Tibial nerve (tissue), 4 donors: ENCODE data around the gene MXD4. TPM values are rescaled to one million over a fixed set of nuclear protein-coding genes. Genes with fewer than 3 reads are reported as not detected.
A peak's percentile ranks its signal among the peaks of the same experiment; 100 is the strongest.

ENCODE experiments used
- DNase-seq, 2 donors: peaks; one replicate each; pipeline ENCODE4 v3.0.0-alpha.2; 2019; ENCODE audit warnings: low spot score in 2 of 2
- H3K27ac ChIP-seq, 4 donors: fragments of 200-600 bp; sonication (generic) in 3 of 4; one replicate each; pipeline ENCODE4 v1.5.1; 2017 to 2019; ENCODE audit warnings: mild to moderate bottlenecking in 1 of 4
- H3K27me3 ChIP-seq, 2 donors: fragments of 200-600 bp; sonication (generic) in 1 of 2; one replicate each; pipeline versions ENCODE4 v1.5.1 to v1.6.0; 2017 to 2019
- H3K36me3 ChIP-seq, 3 donors: fragments of 200-600 bp; sonication (generic); one replicate each; pipeline ENCODE4 v1.5.1; 2018 to 2019
- H3K4me1 ChIP-seq, 4 donors: fragments of 200-600 bp; sonication (generic) in 3 of 4; one replicate each; pipeline ENCODE4 v1.5.1; 2017 to 2019
- H3K4me3 ChIP-seq, 4 donors: fragments of 200-600 bp; sonication (generic) in 3 of 4; one replicate each; pipeline ENCODE4 v1.5.1; 2017 to 2019; ENCODE audit warnings: mild to moderate bottlenecking in 1 of 4, moderate library complexity in 1 of 4
- H3K9me3 ChIP-seq, 4 donors: fragments of 200-600 bp; sonication (generic) in 3 of 4; one replicate each; pipeline ENCODE4 v1.5.1; 2017 to 2019
- EP300 ChIP-seq, 2 donors: sonication (generic); formaldehyde crosslinking; IDR thresholded peaks; one replicate each; pipeline ENCODE4 v1.6.1; 2017; ENCODE audit warnings: antibody characterized with exemption in 2 of 2, mild to moderate bottlenecking in 1 of 2
- POLR2A ChIP-seq, 2 donors: fragments of 450-650 bp; IDR thresholded peaks; one replicate each; pipeline ENCODE4 v1.6.1; 2017; ENCODE audit warnings: antibody characterized with exemption in 2 of 2, mild to moderate bottlenecking in 2 of 2, moderate library complexity in 2 of 2
- WGBS, 2 donors: methylation state at CpG; one replicate each; pipeline ENCODE4 v1.1.5; 2018; 5-methylcytosine and 5-hydroxymethylcytosine counted together
- total RNA-seq, 4 donors: library from RNA; depleted of rRNA; stranded (reverse); fragments of >200 nt; gene quantifications; one replicate each; pipeline ENCODE4 v1.1.0, GENCODE V29; 2016
- TF ChIP-seq, protein P1 (sequence below), 5 experiments: fragments of 200-600 bp in 3 of 5; fragments of 450-650 bp in 2 of 5; sonication (generic) in 3 of 5; IDR thresholded peaks; one replicate each; pipeline ENCODE4 v1.5.1; 2016 to 2019; ENCODE audit warnings: antibody characterized with exemption in 5 of 5, mild to moderate bottlenecking in 3 of 5, moderate library complexity in 2 of 5

MXD4 gene
- total RNA-seq, 4 donors from 2014 or later: 62.4 to 77.1 (median 62.9) TPM

DNA sequence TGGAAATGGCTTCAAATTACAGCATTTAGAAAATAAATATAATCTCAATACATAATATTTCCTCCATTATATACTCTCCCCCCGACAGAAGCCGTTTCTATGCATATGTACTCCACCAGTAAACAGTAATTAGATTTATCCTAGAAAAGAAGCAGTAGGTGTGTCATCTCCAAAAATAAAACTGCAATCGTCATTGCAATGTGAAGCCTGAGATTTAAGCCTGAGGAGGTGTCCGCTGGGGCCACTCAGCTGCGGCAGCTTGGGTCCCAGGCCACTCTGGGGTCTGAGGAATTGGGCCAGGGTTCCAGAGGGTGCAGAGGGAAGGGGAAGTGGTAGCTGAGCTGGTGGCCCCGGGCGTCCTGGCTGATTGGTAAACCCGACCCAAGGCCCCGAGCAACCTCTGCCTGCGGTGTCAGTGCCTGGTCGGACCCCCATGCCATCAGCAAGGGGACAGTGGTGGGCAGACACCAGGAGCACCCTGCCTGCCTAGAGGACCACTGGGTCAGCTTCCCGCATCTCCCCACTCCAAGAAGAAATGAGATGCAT is 7.8 kb upstream of the MXD4 start:
- TF ChIP-seq, protein P1, sequence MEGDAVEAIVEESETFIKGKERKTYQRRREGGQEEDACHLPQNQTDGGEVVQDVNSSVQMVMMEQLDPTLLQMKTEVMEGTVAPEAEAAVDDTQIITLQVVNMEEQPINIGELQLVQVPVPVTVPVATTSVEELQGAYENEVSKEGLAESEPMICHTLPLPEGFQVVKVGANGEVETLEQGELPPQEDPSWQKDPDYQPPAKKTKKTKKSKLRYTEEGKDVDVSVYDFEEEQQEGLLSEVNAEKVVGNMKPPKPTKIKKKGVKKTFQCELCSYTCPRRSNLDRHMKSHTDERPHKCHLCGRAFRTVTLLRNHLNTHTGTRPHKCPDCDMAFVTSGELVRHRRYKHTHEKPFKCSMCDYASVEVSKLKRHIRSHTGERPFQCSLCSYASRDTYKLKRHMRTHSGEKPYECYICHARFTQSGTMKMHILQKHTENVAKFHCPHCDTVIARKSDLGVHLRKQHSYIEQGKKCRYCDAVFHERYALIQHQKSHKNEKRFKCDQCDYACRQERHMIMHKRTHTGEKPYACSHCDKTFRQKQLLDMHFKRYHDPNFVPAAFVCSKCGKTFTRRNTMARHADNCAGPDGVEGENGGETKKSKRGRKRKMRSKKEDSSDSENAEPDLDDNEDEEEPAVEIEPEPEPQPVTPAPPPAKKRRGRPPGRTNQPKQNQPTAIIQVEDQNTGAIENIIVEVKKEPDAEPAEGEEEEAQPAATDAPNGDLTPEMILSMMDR (IDR thresholded peaks at IDR 0.05): no peak
- no peak overlapping the region for H3K4me3 ChIP-seq
- peaks cover 0 to 46% (median 0%) of the 10 kb centered on the region in 3 donors for H3K36me3 ChIP-seq
- peaks cover 0 to 24% (median 14%) of the 10 kb centered on the region in 4 donors for H3K4me1 ChIP-seq
- WGBS, 2 donors: 73 to 86% methylated on average over 12 of the region's 12 CpGs
- H3K9me3 ChIP-seq: no peaks in the 10 kb centered on the region
- DNase-seq: no peak
- H3K27me3 ChIP-seq: no peaks in the 10 kb centered on the region
- H3K27ac ChIP-seq: no peak overlapping the region

DNA sequence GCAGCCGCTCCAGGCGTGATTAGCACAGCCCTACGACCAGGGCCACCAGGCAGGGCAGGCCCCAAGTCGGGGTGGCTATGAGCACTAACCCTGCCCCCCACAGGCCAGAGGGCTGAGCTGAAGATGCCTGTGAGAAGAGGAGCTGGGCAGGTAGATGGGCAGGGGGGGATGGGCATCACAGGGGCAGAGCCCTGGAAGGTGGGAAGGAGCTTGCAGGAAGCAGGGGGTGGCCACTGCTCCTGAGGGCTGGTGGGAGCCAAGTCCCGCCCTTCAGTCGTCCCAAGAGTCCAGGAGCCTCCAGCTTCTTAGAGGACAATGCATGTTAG is 7.3 kb upstream of the MXD4 start:
- Histone ChIP-seq H3K4me1 (peaks cover 0 to 29% (median 14%) of the 10 kb centered on the region in 4 donors), H3K4me3 (no peak overlapping the region), H3K27me3 (no peaks in the 10 kb centered on the region), H3K9me3 (no peaks in the 10 kb centered on the region), H3K27ac (no peak overlapping the region), H3K36me3 (peaks cover 0 to 45% (median 0%) of the 10 kb centered on the region in 3 donors)
- DNase-seq: no peak
- TF ChIP-seq POLR2A (IDR thresholded peaks at IDR 0.05): no peak
- TF ChIP-seq EP300 (IDR thresholded peaks at IDR 0.05): no peak
- TF ChIP-seq, protein P1 (IDR thresholded peaks at IDR 0.05): no peak
- WGBS, 2 donors: 55 to 70% methylated on average over 3 to 6 of the region's 6 CpGs

GRCh38 chr4:2268357-2269205 is 6.7 kb upstream of the MXD4 start:
- Histone ChIP-seq H3K27ac (no peak overlapping the region), H3K4me3 (no peak overlapping the region), H3K4me1 (peaks cover 0 to 35% (median 14%) of the 10 kb centered on the region in 4 donors), H3K36me3 (peaks cover 0 to 39% (median 0%) of the 10 kb centered on the region in 3 donors), H3K27me3 (no peaks in the 10 kb centered on the region), H3K9me3 (no peaks in the 10 kb centered on the region)
- no peak for TF ChIP-seq EP300 (IDR thresholded peaks at IDR 0.05)
- no peak for TF ChIP-seq POLR2A (IDR thresholded peaks at IDR 0.05)
- TF ChIP-seq, protein P1 (IDR thresholded peaks at IDR 0.05): no peak
- WGBS, 2 donors: 73 to 80% methylated on average over 12 to 20 of the region's 22 CpGs
- DNase-seq: no peak

DNA sequence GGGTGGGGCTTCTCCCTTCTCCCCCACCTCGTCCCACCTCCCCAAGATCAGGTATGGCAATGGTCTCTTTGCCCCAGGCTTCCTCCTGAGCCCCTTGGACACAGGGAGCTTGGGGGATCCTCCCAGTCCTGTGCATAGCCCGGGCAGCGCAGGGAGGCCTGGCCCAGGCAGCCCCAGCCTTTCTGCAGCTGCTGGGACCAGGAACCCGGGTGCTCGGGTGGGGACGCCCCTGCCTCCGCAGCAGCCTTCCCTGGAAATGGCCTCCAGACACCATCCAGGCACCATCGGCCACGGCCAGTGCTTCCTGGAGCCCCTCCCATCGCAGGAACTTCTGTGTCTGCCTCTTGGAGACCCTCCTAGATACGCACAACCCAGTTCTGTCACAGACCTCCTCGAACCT is 5.9 kb upstream of the MXD4 start:
- TF ChIP-seq POLR2A (IDR thresholded peaks at IDR 0.05) (no peak), EP300 (IDR thresholded peaks at IDR 0.05) (no peak)
- TF ChIP-seq, protein P1 (IDR thresholded peaks at IDR 0.05): no peak
- Histone ChIP-seq H3K4me3 (no peak overlapping the region), H3K36me3 (peaks cover 0 to 31% (median 0%) of the 10 kb centered on the region in 3 donors), H3K4me1 (peaks cover 0 to 42% (median 21%) of the 10 kb centered on the region in 4 donors), H3K9me3 (no peaks in the 10 kb centered on the region), H3K27ac (no peak overlapping the region), H3K27me3 (no peaks in the 10 kb centered on the region)
- 83 to 89% methylated on average over 12 of the region's 12 CpGs for WGBS, 2 donors
- DNase-seq: no peak

- peak overlapping the region in 2 of 4 donors; percentile 26 to 52 for H3K27ac ChIP-seq
- 84 to 88% methylated on average over 5 to 9 of the region's 18 CpGs for WGBS, 2 donors
- H3K27me3 ChIP-seq: no peaks in the 10 kb centered on the region
- peaks cover 0 to 45% (median 24%) of the 10 kb centered on the region in 4 donors for H3K4me1 ChIP-seq
- TF ChIP-seq POLR2A (IDR thresholded peaks at IDR 0.05): no peak
- TF ChIP-seq EP300 (IDR thresholded peaks at IDR 0.05): no peak
- TF ChIP-seq, protein P1 (IDR thresholded peaks at IDR 0.05): no peak
- no peak for DNase-seq
- no peak overlapping the region for H3K4me3 ChIP-seq
- peaks cover 0 to 27% (median 0%) of the 10 kb centered on the region in 3 donors for H3K36me3 ChIP-seq
- no peaks in the 10 kb centered on the region for H3K9me3 ChIP-seq
These were observed 5.5 kb upstream of the MXD4 start for GRCh38 chr4:2267320-2267811.
